Measurements from ENCODE around the gene RFESD.

DNA sequence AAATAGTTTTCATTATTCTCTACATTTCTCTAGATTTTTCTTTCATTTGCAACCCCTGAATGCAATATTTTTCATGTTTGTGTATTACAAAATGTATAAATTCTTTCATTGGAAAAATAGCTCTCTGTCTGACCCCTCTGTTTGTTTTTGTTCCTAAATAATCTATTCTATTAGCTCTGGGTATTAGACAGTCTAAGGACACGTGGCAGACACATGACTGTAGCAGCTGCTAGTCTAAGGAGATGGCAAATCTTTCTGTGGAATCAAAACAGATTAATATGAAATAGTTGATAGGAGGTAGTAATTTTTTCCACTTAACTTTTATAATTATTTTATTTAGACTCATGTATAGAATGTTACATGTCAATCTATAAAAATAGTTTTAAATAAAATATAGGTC lies 57.6 kb downstream of the RFESD start:
- TF ChIP-seq CTCF (IDR thresholded peaks at IDR 0.05) (no peak), EZH2phosphoT487 (IDR thresholded peaks at IDR 0.05) (no peak)

Data from neural progenitor cell (in vitro differentiated cells).